OCI-LY1 (cell line): ENCODE data around the gene SGPL1.

ENCODE experiments used
- CTCF ChIP-seq: fragments of 200-600 bp; sonication (generic), shearing (Covaris generic); IDR thresholded peaks from 2 replicates; pipeline ENCODE4 v1.5.1; 2017; ENCODE audit warnings: mild to moderate bottlenecking, antibody characterized with exemption, low read length, moderate library complexity, mixed read lengths
- EZH2 ChIP-seq: fragments of 200-600 bp; sonication (generic), shearing (Covaris generic); IDR thresholded peaks from 2 replicates; pipeline ENCODE4 v1.8.0; 2017; ENCODE audit warnings: borderline replicate concordance, mixed run types, mild to moderate bottlenecking, antibody characterized with exemption, low read length, moderate library complexity, mixed read lengths

DNA sequence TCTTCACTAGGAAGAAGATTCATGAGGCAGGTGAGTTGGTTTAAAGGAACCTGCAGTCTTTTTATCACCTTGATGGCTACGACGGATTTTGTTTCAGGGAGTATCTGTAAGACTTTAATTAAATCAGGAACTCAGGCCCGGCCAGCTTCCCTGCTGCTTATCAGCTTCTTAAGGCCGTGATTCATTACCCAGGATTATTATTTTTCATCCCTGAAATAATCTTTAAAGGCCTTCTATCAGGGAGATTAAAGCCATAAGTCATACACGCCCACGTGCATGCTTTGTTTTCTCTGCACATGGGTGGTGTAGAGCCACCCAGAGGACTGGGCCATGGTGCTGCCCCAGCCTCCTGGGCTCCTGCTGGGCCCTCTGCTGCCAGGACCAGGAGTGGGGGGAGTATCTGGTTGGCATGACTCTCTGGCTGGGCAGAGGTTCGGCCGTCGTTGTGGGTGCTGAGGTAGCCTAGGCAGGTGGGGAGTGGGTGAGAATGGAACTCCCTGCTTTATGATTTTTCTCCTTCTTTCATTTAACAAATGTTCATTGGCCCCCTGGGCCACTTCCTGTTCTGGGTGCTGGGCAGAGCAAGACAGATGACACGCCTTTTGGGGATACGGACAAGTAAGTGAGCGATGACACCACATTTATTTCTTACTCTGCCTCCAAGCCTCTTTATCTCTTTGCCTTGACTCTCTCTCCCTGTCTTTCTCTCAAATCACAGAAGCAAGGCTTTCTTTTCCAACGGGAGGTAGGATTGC is 111.6 kb downstream of the SGPL1 start:
- TF ChIP-seq CTCF: no peak
- no peak for TF ChIP-seq EZH2
